Stomach (tissue), 9 donors: ENCODE measurements around the gene U2AF1L4. TPM values are rescaled to one million over a fixed set of nuclear protein-coding genes. Genes with fewer than 3 reads are reported as not detected.

Experiments
- DNase-seq, 2 donors: peaks; one replicate each; pipeline versions ENCODE4 v3.0.0 to v3.0.0-alpha.2; 2013 to 2019
- H3K27ac ChIP-seq, 5 donors: fragments of 200-600 bp in 4 of 5; sonication (generic) in 4 of 5; one replicate each; pipeline ENCODE4 v1.5.1; 2013 to 2019; ENCODE audit warnings: mild to moderate bottlenecking in 1 of 5, moderate library complexity in 1 of 5
- H3K27me3 ChIP-seq, 3 donors: fragments of 200-600 bp; sonication (generic); one replicate each; pipeline ENCODE4 v1.5.1; 2017 to 2019; ENCODE audit warnings: mixed run types in 1 of 3
- H3K36me3 ChIP-seq, 4 donors: fragments of 200-600 bp; sonication (generic); 1 replicate in 3 of 4; 2 replicates in 1 of 4; pipeline ENCODE4 v1.5.1; 2016 to 2019
- H3K4me1 ChIP-seq, 4 donors: fragments of 200-600 bp; sonication (generic); one replicate each; pipeline ENCODE4 v1.5.1; 2016 to 2019
- H3K4me3 ChIP-seq, 4 donors: fragments of 200-600 bp; sonication (generic) in 3 of 4; one replicate each; pipeline ENCODE4 v1.5.1; 2016 to 2019; ENCODE audit warnings: mild to moderate bottlenecking in 1 of 4
- H3K9me3 ChIP-seq, 4 donors: fragments of 200-600 bp; sonication (generic); one replicate each; pipeline ENCODE4 v1.5.1; 2016 to 2019
- EP300 ChIP-seq: sonication (generic); formaldehyde crosslinking; IDR thresholded peaks from one replicate; pipeline ENCODE4 v1.6.1; 2017; ENCODE audit warnings: antibody characterized with exemption
- POLR2A ChIP-seq, 4 donors: fragments of 450-650 bp; IDR thresholded peaks; one replicate each; pipeline ENCODE4 v1.6.1; 2016; ENCODE audit warnings: antibody characterized with exemption in 4 of 4, control low read depth in 2 of 4, mild to moderate bottlenecking in 1 of 4, moderate library complexity in 1 of 4
- POLR2AphosphoS5 ChIP-seq, 3 donors: sonication (generic); formaldehyde crosslinking; IDR thresholded peaks; one replicate each; pipeline ENCODE4 v1.6.1; 2016; ENCODE audit warnings: antibody characterized with exemption in 3 of 3
- WGBS, 5 donors: extraction: QIAGEN DNeasy Blood & Tissue Kit in 3 of 5; methylation state at CpG; one replicate each; pipeline versions ENCODE4 v1.1.5 to v1.1.7; 2013 to 2018; 5-methylcytosine and 5-hydroxymethylcytosine counted together
- intact Hi-C: fragments of 100-400 bp; cut with DNase I; formaldehyde crosslinking; loops from one replicate; pipeline ENCODE4 v1.15.1; 2023; ENCODE audit warnings: low total_unique reads
- polyA plus RNA-seq, 3 donors: library from polyadenylated mRNA; stranded (reverse); fragments of 200-250 nt; gene quantifications; one replicate each; pipeline ENCODE4 v1.2.3, GENCODE V29; 2013
- total RNA-seq, 5 donors: library from RNA; depleted of rRNA; stranded (reverse); fragments of >200 nt; gene quantifications; one replicate each; pipeline versions ENCODE4 v1.1.0 to v1.2.3, GENCODE V29; 2014 to 2016
- TF ChIP-seq, protein P1 (sequence below), 7 experiments: fragments of 450-650 bp in 4 of 7; fragments of 200-600 bp in 3 of 7; sonication (generic) in 3 of 7; IDR thresholded peaks; one replicate each; pipeline ENCODE4 v1.5.1; 2016 to 2019; ENCODE audit warnings: antibody characterized with exemption in 7 of 7, control low read depth in 2 of 7, mild to moderate bottlenecking in 1 of 7
- donor health status: healthy with polysubstance abuse.
- donor health status: Bipolar disorder and iron deficiency.
- donor health status: healthy.

Gene U2AF1L4
- total and polyA plus RNA-seq, 8 donors: 11.4 to 98.0 (median 48.9) TPM

DNA sequence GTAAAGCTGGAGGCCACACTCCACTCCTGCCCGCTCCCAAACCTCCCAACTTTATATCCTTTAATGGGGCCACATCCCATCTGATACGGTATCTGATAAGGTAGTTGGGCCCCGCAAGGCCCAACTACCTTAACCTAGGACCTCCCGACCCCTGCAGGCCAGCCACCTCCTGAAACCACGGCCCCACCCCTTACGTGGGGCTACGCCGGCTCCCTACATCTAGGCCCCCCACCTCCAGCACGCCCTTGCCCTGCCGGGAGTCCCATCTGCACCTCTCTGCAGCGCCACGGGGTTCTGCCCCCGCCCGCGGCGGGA lies 5.2 kb downstream of the U2AF1L4 start:
- TF ChIP-seq, protein P1, sequence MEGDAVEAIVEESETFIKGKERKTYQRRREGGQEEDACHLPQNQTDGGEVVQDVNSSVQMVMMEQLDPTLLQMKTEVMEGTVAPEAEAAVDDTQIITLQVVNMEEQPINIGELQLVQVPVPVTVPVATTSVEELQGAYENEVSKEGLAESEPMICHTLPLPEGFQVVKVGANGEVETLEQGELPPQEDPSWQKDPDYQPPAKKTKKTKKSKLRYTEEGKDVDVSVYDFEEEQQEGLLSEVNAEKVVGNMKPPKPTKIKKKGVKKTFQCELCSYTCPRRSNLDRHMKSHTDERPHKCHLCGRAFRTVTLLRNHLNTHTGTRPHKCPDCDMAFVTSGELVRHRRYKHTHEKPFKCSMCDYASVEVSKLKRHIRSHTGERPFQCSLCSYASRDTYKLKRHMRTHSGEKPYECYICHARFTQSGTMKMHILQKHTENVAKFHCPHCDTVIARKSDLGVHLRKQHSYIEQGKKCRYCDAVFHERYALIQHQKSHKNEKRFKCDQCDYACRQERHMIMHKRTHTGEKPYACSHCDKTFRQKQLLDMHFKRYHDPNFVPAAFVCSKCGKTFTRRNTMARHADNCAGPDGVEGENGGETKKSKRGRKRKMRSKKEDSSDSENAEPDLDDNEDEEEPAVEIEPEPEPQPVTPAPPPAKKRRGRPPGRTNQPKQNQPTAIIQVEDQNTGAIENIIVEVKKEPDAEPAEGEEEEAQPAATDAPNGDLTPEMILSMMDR (IDR thresholded peaks at IDR 0.05): no peak
- no peak for TF ChIP-seq POLR2A (IDR thresholded peaks at IDR 0.05)
- TF ChIP-seq POLR2AphosphoS5 (IDR thresholded peaks at IDR 0.05): no peak
- TF ChIP-seq EP300: no peak
- H3K4me1 ChIP-seq: peaks cover 23 to 50% (median 34%) of the 10 kb centered on the region in 4 donors
- no peaks in the 10 kb centered on the region for H3K27me3 ChIP-seq
- DNase-seq: no peak
- H3K36me3 ChIP-seq: peaks cover 30 to 53% (median 50%) of the 10 kb centered on the region in 4 donors
- WGBS, 5 donors: 0 to 6% (median 3%) methylated on average over 11 to 16 of the region's 16 CpGs
- intact Hi-C loops: no loop called here
- H3K4me3 ChIP-seq: peak overlapping the region; percentile 51 to 68 (median 60)
- peak overlapping the region; percentile 80 to 93 (median 91) for H3K27ac ChIP-seq
- no peaks in the 10 kb centered on the region for H3K9me3 ChIP-seq

DNA sequence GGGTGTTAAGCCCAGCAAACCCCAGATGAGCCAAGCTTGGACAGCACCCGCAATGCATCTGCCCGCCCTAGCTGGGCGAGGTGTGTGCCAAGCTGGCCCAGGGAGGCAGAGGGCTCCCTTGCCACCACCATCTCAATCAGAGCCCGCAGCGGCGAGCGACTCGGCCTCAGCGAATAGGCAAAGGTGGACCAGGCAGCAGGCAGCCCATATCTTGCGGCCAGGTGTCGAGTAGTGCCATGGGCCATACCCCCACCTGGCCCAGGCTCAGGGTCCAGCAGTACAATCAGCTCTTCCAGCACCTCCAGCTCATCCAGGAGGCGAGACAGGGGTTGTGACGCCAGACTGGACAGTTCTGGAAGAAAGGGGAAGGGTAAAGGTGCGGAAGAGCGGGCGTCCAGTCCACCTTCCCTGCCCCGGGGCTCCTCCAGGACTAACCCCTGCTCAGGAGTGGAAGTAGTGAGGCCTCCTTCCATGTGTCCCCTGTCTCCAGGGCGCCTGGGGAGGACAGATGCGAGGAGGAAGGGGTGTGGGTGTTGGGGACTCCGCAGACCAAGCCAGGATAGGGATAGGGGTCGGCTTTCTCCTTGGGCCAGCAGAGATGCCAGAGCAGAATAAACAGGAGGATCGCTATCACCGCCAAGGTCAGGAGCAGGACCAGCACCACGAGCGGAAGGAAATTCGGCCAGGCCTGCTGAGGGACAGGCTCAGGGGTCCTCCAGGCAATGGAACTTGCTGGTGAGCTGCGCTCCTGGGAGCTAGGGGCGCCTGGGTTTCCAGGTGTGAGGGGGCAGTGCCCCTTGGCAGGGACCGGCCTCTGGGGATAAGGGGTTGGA lies 5.7 kb downstream of the U2AF1L4 start:
- intact Hi-C loops: no loop called here
- peak in 1 of 2 donors; percentile 21 for DNase-seq
- 65 to 75% (median 68%) methylated on average over 17 to 29 of the region's 29 CpGs for WGBS, 5 donors
- no peaks in the 10 kb centered on the region for H3K9me3 ChIP-seq
- TF ChIP-seq POLR2A (IDR thresholded peaks at IDR 0.05) (no peak), POLR2AphosphoS5 (IDR thresholded peaks at IDR 0.05) (no peak), EP300 (no peak)
- TF ChIP-seq, protein P1 (IDR thresholded peaks at IDR 0.05): no peak
- peaks cover 34 to 59% (median 56%) of the 10 kb centered on the region in 4 donors for H3K36me3 ChIP-seq
- H3K4me3 ChIP-seq: peak overlapping the region; percentile 51 to 68 (median 60)
- H3K4me1 ChIP-seq: peaks cover 21 to 47% (median 32%) of the 10 kb centered on the region in 4 donors
- H3K27me3 ChIP-seq: no peaks in the 10 kb centered on the region
- peak overlapping the region in 4 of 5 donors; percentile 81 to 93 (median 92) for H3K27ac ChIP-seq

DNA sequence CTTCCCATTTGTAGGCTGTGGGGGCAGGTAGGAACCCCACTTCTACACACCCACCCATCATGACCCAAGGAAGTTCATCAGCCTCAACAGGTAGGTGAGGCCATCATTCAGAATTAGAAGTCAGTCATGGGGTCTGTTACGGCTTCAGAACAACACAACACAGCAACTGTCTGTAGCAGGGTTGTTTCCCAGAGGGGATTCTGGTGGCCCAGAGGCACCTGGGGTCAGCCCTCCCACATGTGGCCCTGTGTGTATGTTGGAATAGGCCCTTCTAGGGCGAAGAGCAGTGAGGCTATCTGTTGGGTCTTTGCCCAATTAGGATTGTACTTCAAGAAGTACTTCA lies 6.4 kb downstream of the U2AF1L4 start:
- Histone ChIP-seq H3K4me3 (no peak overlapping the region), H3K27me3 (no peaks in the 10 kb centered on the region), H3K27ac (peak overlapping the region in 2 of 5 donors; percentile 56 to 93), H3K9me3 (no peaks in the 10 kb centered on the region), H3K36me3 (peaks cover 35 to 64% (median 62%) of the 10 kb centered on the region in 4 donors), H3K4me1 (peaks cover 15 to 41% (median 25%) of the 10 kb centered on the region in 4 donors)
- no peak for DNase-seq
- intact Hi-C loops: no loop called here
- WGBS, 5 donors: 59 to 84% (median 75%) methylated on average over 2 of the region's 2 CpGs
- TF ChIP-seq EP300 (no peak), POLR2A (IDR thresholded peaks at IDR 0.05) (no peak), POLR2AphosphoS5 (IDR thresholded peaks at IDR 0.05) (no peak)
- TF ChIP-seq, protein P1 (IDR thresholded peaks at IDR 0.05): no peak

- DNase-seq: no peak
These were observed 7.0 kb downstream of the U2AF1L4 start for GRCh38 chr19:35738021-35738886.

More at GRCh38 chr19:35738021-35738886, 7.0 kb downstream of the U2AF1L4 start:
- intact Hi-C loops: no loop called here
- Histone ChIP-seq H3K36me3 (peaks cover 35 to 70% (median 67%) of the 10 kb centered on the region in 4 donors), H3K4me1 (peaks cover 14 to 36% (median 24%) of the 10 kb centered on the region in 4 donors), H3K27ac (peak overlapping the region in 1 of 5 donors; percentile 56), H3K27me3 (no peaks in the 10 kb centered on the region), H3K9me3 (no peaks in the 10 kb centered on the region), H3K4me3 (no peak overlapping the region)
- WGBS, 5 donors: 88 to 93% (median 92%) methylated on average over 19 to 37 of the region's 37 CpGs
- TF ChIP-seq POLR2AphosphoS5 (IDR thresholded peaks at IDR 0.05) (no peak), EP300 (no peak), POLR2A (IDR thresholded peaks at IDR 0.05) (no peak)
- TF ChIP-seq, protein P1 (IDR thresholded peaks at IDR 0.05): no peak
